ENCODE results near the gene KPNA1. TPM values are rescaled to one million over a fixed set of nuclear protein-coding genes. Genes with fewer than 3 reads are reported as not detected.

KPNA1 gene
- total RNA-seq, result 100 to 1,000 TPM in 1 of 4 donors, 10 to 100 TPM in 2, 1 to 10 TPM in 1; 8.6 to 108 (median 30.2) TPM

DNA sequence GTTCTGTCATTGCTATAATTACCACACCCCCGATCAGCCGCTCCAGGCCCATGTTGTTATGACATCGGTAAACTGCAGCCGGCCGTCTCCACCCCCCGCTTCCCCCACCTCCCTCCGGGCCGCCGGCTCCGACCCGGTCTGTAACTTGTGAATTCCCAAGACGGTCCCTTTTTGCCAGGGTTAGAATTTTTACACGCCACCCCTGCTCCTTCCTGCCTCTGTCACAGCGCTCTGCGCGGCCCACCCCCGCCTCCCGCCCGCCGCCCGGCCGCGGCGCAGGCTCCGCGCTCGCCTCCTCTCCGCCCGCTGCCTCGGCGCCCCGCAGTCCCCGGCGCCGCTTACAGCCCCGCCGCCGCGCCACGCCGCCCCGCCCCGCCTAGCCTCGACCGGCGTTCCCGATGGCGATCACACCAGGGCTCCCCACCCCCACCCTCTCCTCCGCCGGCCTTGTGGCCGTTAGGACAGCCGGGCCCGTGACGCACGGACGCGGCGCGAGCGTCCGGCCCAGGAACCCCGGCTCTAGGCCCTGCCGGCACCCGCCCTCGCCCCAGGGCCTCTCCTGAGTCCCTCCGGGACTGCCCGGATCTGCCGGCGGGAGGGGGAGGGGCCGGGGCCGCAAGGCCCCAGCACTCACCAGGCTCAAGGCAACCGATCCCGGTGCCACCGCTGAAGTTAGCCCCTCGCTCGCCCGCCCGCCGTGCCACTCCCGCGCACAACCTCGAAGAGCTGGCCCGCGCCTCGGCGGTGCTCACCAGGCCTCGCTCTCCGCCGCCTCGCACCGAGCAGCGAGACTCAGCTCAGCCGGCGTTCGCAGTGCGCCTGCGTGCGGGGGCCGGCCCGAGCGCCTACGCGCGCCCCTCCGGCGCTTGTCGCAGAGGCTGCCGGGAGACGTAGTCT, at the start of gene KPNA1:
TSS of gene KPNA1 (minus strand) at position 817 of the 897 bp plus-strand sequence. CDS start 18,374 bp downstream, outside the sequence.
- no peaks in the 10 kb centered on the region for H3K36me3 ChIP-seq
- peak; percentile 88 for DNase-seq
- TF ChIP-seq POLR2AphosphoS5 (IDR thresholded peaks at IDR 0.05), result peak; percentile 97 to 99 (median 99)
- TF ChIP-seq, protein P1, sequence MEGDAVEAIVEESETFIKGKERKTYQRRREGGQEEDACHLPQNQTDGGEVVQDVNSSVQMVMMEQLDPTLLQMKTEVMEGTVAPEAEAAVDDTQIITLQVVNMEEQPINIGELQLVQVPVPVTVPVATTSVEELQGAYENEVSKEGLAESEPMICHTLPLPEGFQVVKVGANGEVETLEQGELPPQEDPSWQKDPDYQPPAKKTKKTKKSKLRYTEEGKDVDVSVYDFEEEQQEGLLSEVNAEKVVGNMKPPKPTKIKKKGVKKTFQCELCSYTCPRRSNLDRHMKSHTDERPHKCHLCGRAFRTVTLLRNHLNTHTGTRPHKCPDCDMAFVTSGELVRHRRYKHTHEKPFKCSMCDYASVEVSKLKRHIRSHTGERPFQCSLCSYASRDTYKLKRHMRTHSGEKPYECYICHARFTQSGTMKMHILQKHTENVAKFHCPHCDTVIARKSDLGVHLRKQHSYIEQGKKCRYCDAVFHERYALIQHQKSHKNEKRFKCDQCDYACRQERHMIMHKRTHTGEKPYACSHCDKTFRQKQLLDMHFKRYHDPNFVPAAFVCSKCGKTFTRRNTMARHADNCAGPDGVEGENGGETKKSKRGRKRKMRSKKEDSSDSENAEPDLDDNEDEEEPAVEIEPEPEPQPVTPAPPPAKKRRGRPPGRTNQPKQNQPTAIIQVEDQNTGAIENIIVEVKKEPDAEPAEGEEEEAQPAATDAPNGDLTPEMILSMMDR (IDR thresholded peaks at IDR 0.05), result no peak
- peak; percentile 94 for TF ChIP-seq POLR2A (IDR thresholded peaks at IDR 0.05)
- intact Hi-C loops (cut with DNase I; ENCODE audit: low total_unique reads), result no loop called here
- in situ Hi-C loops (cut with MboI; ENCODE audit: low pct_ligation_motif_present in 1 of 4, low pct_unique_long_range_greater_than_20kb in 1 of 4, low sequenced_read_pairs in 3 of 4), result no loop called here
- no peaks in the 10 kb centered on the region for H3K9me3 ChIP-seq
- H3K27ac ChIP-seq, result peak within 1 kb of the TSS; percentile 95 to 100 (median 98)
- H3K4me3 ChIP-seq, result peak within 1 kb of the TSS; percentile 53 to 94 (median 88)
- peaks cover 15 to 37% (median 22%) of the 10 kb centered on the region in 4 donors for H3K4me1 ChIP-seq
- no peaks in the 10 kb centered on the region for H3K27me3 ChIP-seq
- 1% methylated on average over 64 of the region's 109 CpGs; no CpG with 5 or more reads in 1 of the 2 donors for WGBS, 2 donors (ENCODE audit: low coverage in 1 of 2)

- Histone ChIP-seq H3K27ac (peak within 1 kb of the TSS; percentile 92 to 97 (median 92)), H3K4me1 (peaks cover 8 to 57% (median 25%) of the 10 kb centered on the region in 4 donors), H3K4me3 (peak within 1 kb of the TSS; percentile 68 to 92 (median 76)), H3K36me3 (peaks cover 0 to 25% (median 2%) of the 10 kb centered on the region in 4 donors), H3K9me3 (no peaks in the 10 kb centered on the region), H3K27me3 (no peaks in the 10 kb centered on the region)
- DNase-seq, result peak; percentile 90
- WGBS, 2 donors (ENCODE audit: low coverage in 1 of 2), result 0% methylated on average over 3 to 47 of the region's 56 CpGs
- intact Hi-C loops (cut with DNase I; ENCODE audit: low total_unique reads) (loop anchor here (5.0 kb wide), 1 partner anchor 118 kb away; the partner anchor contains the start of gene PARP14), in situ Hi-C loops (cut with MboI; ENCODE audit: low pct_ligation_motif_present in 1 of 4, low pct_unique_long_range_greater_than_20kb in 1 of 4, low sequenced_read_pairs in 3 of 4) (no loop called here)
- TF ChIP-seq POLR2A (IDR thresholded peaks at IDR 0.05) (peak; percentile 86), EP300 (IDR thresholded peaks at IDR 0.05; ENCODE audit: low read depth) (no peak), POLR2AphosphoS5 (IDR thresholded peaks at IDR 0.05) (peak; percentile 79 to 90 (median 89))
Observed at GRCh38 chr3:122564155-122564912, 49.6 kb upstream of the KPNA1 start, which contains the start of the genes DTX3L and PARP9. Gene DTX3L, plus strand, starts transcription at chr3:122564338. Its CDS starts 89 bp downstream, at chr3:122564427. Gene PARP9, minus strand, starts transcription at chr3:122564300. Its CDS starts 4,680 bp downstream, at chr3:122559620.

GRCh38 chr3:122563717-122564025, 48.9 kb upstream of the KPNA1 start:
- WGBS, 2 donors (ENCODE audit: low coverage in 1 of 2), result 22% methylated on average over 5 of the region's 5 CpGs; no CpG with 5 or more reads in 1 of the 2 donors
- intact Hi-C loops (cut with DNase I; ENCODE audit: low total_unique reads), result loop anchor here (5.0 kb wide), 1 partner anchor 119 kb away; the partner anchor contains the start of gene PARP14

More at GRCh38 chr3:122563717-122564025, 48.9 kb upstream of the KPNA1 start:
- peak overlapping the region; percentile 68 to 92 (median 76) for H3K4me3 ChIP-seq
- peaks cover 0 to 26% (median 3%) of the 10 kb centered on the region in 4 donors for H3K36me3 ChIP-seq
- no peaks in the 10 kb centered on the region for H3K27me3 ChIP-seq
- TF ChIP-seq POLR2A (IDR thresholded peaks at IDR 0.05) (no peak), EP300 (IDR thresholded peaks at IDR 0.05; ENCODE audit: low read depth) (no peak), POLR2AphosphoS5 (IDR thresholded peaks at IDR 0.05) (no peak)
- TF ChIP-seq, protein P1 (IDR thresholded peaks at IDR 0.05), result no peak
- in situ Hi-C loops (cut with MboI; ENCODE audit: low pct_ligation_motif_present in 1 of 4, low pct_unique_long_range_greater_than_20kb in 1 of 4, low sequenced_read_pairs in 3 of 4), result no loop called here
- H3K27ac ChIP-seq, result peak overlapping the region; percentile 92 to 97 (median 92)
- peaks cover 8 to 50% (median 24%) of the 10 kb centered on the region in 4 donors for H3K4me1 ChIP-seq
- no peaks in the 10 kb centered on the region for H3K9me3 ChIP-seq
- no peak for DNase-seq

Data from transverse colon (tissue), 4 donors.